Endothelial cell (in vitro differentiated cells): Measurements from ENCODE around the gene SDCCAG8. TPM values are rescaled to one million over a fixed set of nuclear protein-coding genes. Genes with fewer than 3 reads are reported as not detected.

ENCODE experiments used
- DNase-seq: peaks from one replicate; pipeline ENCODE4 v3.0.0; 2021; ENCODE audit warnings: low spot score
- H3K27ac Mint-ChIP-seq: one replicate; pipeline ENCODE4 v1.8.0; 2021; ENCODE audit warnings: mixed read lengths, inconsistent platforms; ENCODE audit not compliant: unreplicated experiment
- H3K27me3 Mint-ChIP-seq: one replicate; pipeline ENCODE4 v1.8.0; 2021; ENCODE audit warnings: mild to moderate bottlenecking, moderate library complexity, mixed read lengths, inconsistent platforms; ENCODE audit not compliant: unreplicated experiment
- H3K36me3 Mint-ChIP-seq: one replicate; pipeline ENCODE4 v1.8.0; 2021; ENCODE audit warnings: mild to moderate bottlenecking, low read depth, mixed read lengths, inconsistent platforms; ENCODE audit not compliant: unreplicated experiment
- H3K4me1 Mint-ChIP-seq: one replicate; pipeline ENCODE4 v1.8.0; 2021; ENCODE audit warnings: mild to moderate bottlenecking, mixed read lengths, inconsistent platforms; ENCODE audit not compliant: unreplicated experiment
- H3K4me3 Mint-ChIP-seq: one replicate; pipeline ENCODE4 v1.8.0; 2021; ENCODE audit warnings: mild to moderate bottlenecking, mixed read lengths, inconsistent platforms; ENCODE audit not compliant: unreplicated experiment
- H3K9me3 Mint-ChIP-seq: one replicate; pipeline ENCODE4 v1.8.0; 2021; ENCODE audit warnings: mixed read lengths, inconsistent platforms; ENCODE audit not compliant: unreplicated experiment
- CTCF ChIP-seq: fragments of 200-600 bp; sonication (generic); IDR thresholded peaks from one replicate; pipeline ENCODE4 v1.5.0; 2021; ENCODE audit warnings: antibody characterized with exemption; ENCODE audit not compliant: unreplicated experiment
- total RNA-seq: library from RNA; stranded (reverse); fragmentation: NEBNext Ultra II Directional; extraction: Animal tissue kit (Norgen Biotek cat#: 25700); gene quantifications from one replicate; pipeline ENCODE4 v1.2.1, GENCODE V29; 2021; ENCODE audit not compliant: unreplicated experiment

Gene SDCCAG8
- total RNA-seq, 1 donor from 2014 or later, result 41.9 TPM

GRCh38 chr1:243275316-243275715 lies 19.5 kb downstream of the SDCCAG8 start:
- TF ChIP-seq CTCF, result no peak
- H3K9me3 Mint-ChIP-seq, result no peaks in the 10 kb centered on the region
- H3K4me3 Mint-ChIP-seq, result peak overlapping the region; percentile 17
- peaks cover 10% of the 10 kb centered on the region for H3K36me3 Mint-ChIP-seq
- H3K4me1 Mint-ChIP-seq, result peaks cover 19% of the 10 kb centered on the region
- H3K27ac Mint-ChIP-seq, result no peak overlapping the region
- no peak for DNase-seq
- H3K27me3 Mint-ChIP-seq, result peaks cover 1% of the 10 kb centered on the region

- H3K9me3 Mint-ChIP-seq, result no peaks in the 10 kb centered on the region
- no peak for DNase-seq
- TF ChIP-seq CTCF, result no peak
- peaks cover 24% of the 10 kb centered on the region for H3K36me3 Mint-ChIP-seq
- peaks cover 1% of the 10 kb centered on the region for H3K27me3 Mint-ChIP-seq
- peaks cover 17% of the 10 kb centered on the region for H3K4me1 Mint-ChIP-seq
- no peak overlapping the region for H3K27ac Mint-ChIP-seq
- H3K4me3 Mint-ChIP-seq, result no peak overlapping the region
Observed at GRCh38 chr1:243280571-243281129, 24.8 kb downstream of the SDCCAG8 start.

GRCh38 chr1:243281672-243282071 lies 25.8 kb downstream of the SDCCAG8 start:
- no peak for TF ChIP-seq CTCF
- peaks cover 27% of the 10 kb centered on the region for H3K4me1 Mint-ChIP-seq
- DNase-seq, result no peak
- H3K27me3 Mint-ChIP-seq, result no peaks in the 10 kb centered on the region
- H3K36me3 Mint-ChIP-seq, result peaks cover 21% of the 10 kb centered on the region
- H3K27ac Mint-ChIP-seq, result no peak overlapping the region
- no peaks in the 10 kb centered on the region for H3K9me3 Mint-ChIP-seq
- no peak overlapping the region for H3K4me3 Mint-ChIP-seq

GRCh38 chr1:243286409-243287122 lies 30.7 kb downstream of the SDCCAG8 start:
- DNase-seq, result no peak
- TF ChIP-seq CTCF, result no peak
- Mint-ChIP-seq H3K9me3 (no peaks in the 10 kb centered on the region), H3K36me3 (peaks cover 42% of the 10 kb centered on the region), H3K27ac (peak overlapping the region; percentile 98), H3K27me3 (peaks cover 2% of the 10 kb centered on the region), H3K4me1 (peaks cover 52% of the 10 kb centered on the region), H3K4me3 (no peak overlapping the region)

GRCh38 chr1:243287123-243287460 lies 31.3 kb downstream of the SDCCAG8 start:
- H3K27ac Mint-ChIP-seq, result peak overlapping the region; percentile 98
- no peaks in the 10 kb centered on the region for H3K9me3 Mint-ChIP-seq
- no peak for DNase-seq

More at GRCh38 chr1:243287123-243287460, 31.3 kb downstream of the SDCCAG8 start:
- peaks cover 57% of the 10 kb centered on the region for H3K4me1 Mint-ChIP-seq
- peaks cover 2% of the 10 kb centered on the region for H3K27me3 Mint-ChIP-seq
- no peak overlapping the region for H3K4me3 Mint-ChIP-seq
- TF ChIP-seq CTCF, result no peak
- H3K36me3 Mint-ChIP-seq, result peaks cover 37% of the 10 kb centered on the region
